Measurements from ENCODE around the gene PRR16. TPM values are rescaled to one million over a fixed set of nuclear protein-coding genes. Genes with fewer than 3 reads are reported as not detected.
"Not testable (repeated sequence)": the region's sequence is repeated elsewhere in the genome, so short reads cannot be mapped to it uniquely, and the experiment has no call there.

Gene PRR16
- total RNA-seq, 1 experiment from 2014 or later, result 1.4 TPM

GRCh38 chr5:120630550-120630949 is 166.4 kb downstream of the PRR16 start:
- no peak for DNase-seq (ENCODE audit: extremely low read depth, low read depth)

GRCh38 chr5:120631611-120632010 is 167.5 kb downstream of the PRR16 start:
- DNase-seq (ENCODE audit: extremely low read depth, low read depth), result no peak

- no peak for DNase-seq (ENCODE audit: extremely low read depth, low read depth)
These were observed 168.3 kb downstream of the PRR16 start for GRCh38 chr5:120632430-120632829.

GRCh38 chr5:120638449-120638848 is 174.3 kb downstream of the PRR16 start:
- DNase-seq (ENCODE audit: extremely low read depth, low read depth), result no peak

- DNase-seq (ENCODE audit: extremely low read depth, low read depth), result no peak
These were observed 176.7 kb downstream of the PRR16 start for GRCh38 chr5:120640778-120641177.

GRCh38 chr5:120644516-120644915 is 180.4 kb downstream of the PRR16 start:
- DNase-seq (ENCODE audit: extremely low read depth, low read depth), result no peak

- peak; percentile 46 for DNase-seq (ENCODE audit: extremely low read depth, low read depth)
These were observed 191.8 kb downstream of the PRR16 start for GRCh38 chr5:120655828-120656435.

- no peak for DNase-seq (ENCODE audit: extremely low read depth, low read depth)
These were observed 193.0 kb downstream of the PRR16 start for GRCh38 chr5:120657104-120657503.

- no peak for DNase-seq (ENCODE audit: extremely low read depth, low read depth)
These were observed 213.4 kb downstream of the PRR16 start for GRCh38 chr5:120677481-120677880.

- no peak for DNase-seq (ENCODE audit: extremely low read depth, low read depth)
These were observed 214.2 kb downstream of the PRR16 start for GRCh38 chr5:120678279-120678678.

- no peak for DNase-seq (ENCODE audit: extremely low read depth, low read depth)
These were observed 218.8 kb downstream of the PRR16 start for GRCh38 chr5:120682851-120683250.

GRCh38 chr5:120683580-120683979 is 219.5 kb downstream of the PRR16 start:
- DNase-seq (ENCODE audit: extremely low read depth, low read depth), result no peak

- no peak for DNase-seq (ENCODE audit: extremely low read depth, low read depth)
These were observed 220.1 kb downstream of the PRR16 start for GRCh38 chr5:120684213-120684612.

GRCh38 chr5:120684749-120685415 is 220.8 kb downstream of the PRR16 start:
- DNase-seq (ENCODE audit: extremely low read depth, low read depth), result no peak

GRCh38 chr5:120690621-120691407 is 226.7 kb downstream of the PRR16 start:
- peak; percentile 23 for DNase-seq (ENCODE audit: extremely low read depth, low read depth)

- no peak for DNase-seq (ENCODE audit: extremely low read depth, low read depth)
These were observed 228.2 kb downstream of the PRR16 start for GRCh38 chr5:120692325-120692724.

- no peak for DNase-seq (ENCODE audit: extremely low read depth, low read depth)
These were observed 231.3 kb downstream of the PRR16 start for GRCh38 chr5:120695368-120695880.

- no peak for DNase-seq (ENCODE audit: extremely low read depth, low read depth)
These were observed 233.0 kb downstream of the PRR16 start for GRCh38 chr5:120697147-120697546.

GRCh38 chr5:120697670-120698327 is 233.7 kb downstream of the PRR16 start:
- not testable (repeated sequence) for DNase-seq (ENCODE audit: extremely low read depth, low read depth)

- not testable (repeated sequence) for DNase-seq (ENCODE audit: extremely low read depth, low read depth)
These were observed 236.6 kb downstream of the PRR16 start for GRCh38 chr5:120700653-120701052.

Data from NCI-H460 (cell line).